ENCODE measurements around the gene TUBG1.

GRCh38 chr17:42598905-42599304, 10.6 kb upstream of the TUBG1 start:
- TF ChIP-seq, protein P1, sequence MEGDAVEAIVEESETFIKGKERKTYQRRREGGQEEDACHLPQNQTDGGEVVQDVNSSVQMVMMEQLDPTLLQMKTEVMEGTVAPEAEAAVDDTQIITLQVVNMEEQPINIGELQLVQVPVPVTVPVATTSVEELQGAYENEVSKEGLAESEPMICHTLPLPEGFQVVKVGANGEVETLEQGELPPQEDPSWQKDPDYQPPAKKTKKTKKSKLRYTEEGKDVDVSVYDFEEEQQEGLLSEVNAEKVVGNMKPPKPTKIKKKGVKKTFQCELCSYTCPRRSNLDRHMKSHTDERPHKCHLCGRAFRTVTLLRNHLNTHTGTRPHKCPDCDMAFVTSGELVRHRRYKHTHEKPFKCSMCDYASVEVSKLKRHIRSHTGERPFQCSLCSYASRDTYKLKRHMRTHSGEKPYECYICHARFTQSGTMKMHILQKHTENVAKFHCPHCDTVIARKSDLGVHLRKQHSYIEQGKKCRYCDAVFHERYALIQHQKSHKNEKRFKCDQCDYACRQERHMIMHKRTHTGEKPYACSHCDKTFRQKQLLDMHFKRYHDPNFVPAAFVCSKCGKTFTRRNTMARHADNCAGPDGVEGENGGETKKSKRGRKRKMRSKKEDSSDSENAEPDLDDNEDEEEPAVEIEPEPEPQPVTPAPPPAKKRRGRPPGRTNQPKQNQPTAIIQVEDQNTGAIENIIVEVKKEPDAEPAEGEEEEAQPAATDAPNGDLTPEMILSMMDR (IDR thresholded peaks at IDR 0.05) = no peak
- no peak for TF ChIP-seq POLR2A (IDR thresholded peaks at IDR 0.05)
